ENCODE data around the gene PISD. TPM values are rescaled to one million over a fixed set of nuclear protein-coding genes. Genes with fewer than 3 reads are reported as not detected.

PISD gene
- total RNA-seq, 2 donors from 2014 or later, result 38.0 to 44.6 TPM

DNA sequence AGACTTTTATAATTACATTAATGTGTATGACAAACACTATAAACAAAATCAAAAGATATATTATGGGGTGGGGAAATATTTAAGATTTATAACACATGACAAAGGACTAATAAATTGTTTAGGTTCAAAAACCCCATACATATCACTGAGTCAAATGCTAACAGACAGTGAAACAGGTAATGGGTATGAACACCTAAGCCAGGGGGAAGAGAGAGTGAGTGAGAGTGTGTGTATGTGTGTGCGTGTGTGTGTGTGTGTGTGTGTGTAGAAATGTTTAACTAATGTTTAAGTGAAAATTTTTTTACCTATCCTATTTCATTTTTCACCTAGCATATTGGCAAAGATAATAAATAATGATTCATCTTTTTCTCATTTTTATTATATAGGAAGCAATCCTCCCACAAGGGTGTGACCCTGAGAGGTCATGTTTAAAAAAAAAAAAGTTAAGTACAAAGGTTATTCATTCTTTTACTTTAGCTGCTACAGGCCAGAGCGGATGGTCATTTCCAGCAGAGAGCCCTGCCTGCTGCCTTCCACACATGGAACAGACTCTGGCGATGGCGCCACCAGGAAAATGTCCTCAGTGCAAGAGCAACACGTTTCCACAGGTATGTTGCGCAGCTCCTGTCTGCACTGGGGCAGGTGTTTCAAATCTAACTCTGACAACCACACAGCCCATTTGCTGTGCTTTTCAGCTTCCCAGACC is 72.9 kb downstream of the PISD start:
- DNase-seq (ENCODE audit: low spot score), result peak; percentile 36
- intact Hi-C loops (cut with DNase I), result loop anchor here in 1 of 2 donors (10.0 kb wide), 1 partner anchor 674 kb away; no protein-coding TSS in a partner anchor

DNA sequence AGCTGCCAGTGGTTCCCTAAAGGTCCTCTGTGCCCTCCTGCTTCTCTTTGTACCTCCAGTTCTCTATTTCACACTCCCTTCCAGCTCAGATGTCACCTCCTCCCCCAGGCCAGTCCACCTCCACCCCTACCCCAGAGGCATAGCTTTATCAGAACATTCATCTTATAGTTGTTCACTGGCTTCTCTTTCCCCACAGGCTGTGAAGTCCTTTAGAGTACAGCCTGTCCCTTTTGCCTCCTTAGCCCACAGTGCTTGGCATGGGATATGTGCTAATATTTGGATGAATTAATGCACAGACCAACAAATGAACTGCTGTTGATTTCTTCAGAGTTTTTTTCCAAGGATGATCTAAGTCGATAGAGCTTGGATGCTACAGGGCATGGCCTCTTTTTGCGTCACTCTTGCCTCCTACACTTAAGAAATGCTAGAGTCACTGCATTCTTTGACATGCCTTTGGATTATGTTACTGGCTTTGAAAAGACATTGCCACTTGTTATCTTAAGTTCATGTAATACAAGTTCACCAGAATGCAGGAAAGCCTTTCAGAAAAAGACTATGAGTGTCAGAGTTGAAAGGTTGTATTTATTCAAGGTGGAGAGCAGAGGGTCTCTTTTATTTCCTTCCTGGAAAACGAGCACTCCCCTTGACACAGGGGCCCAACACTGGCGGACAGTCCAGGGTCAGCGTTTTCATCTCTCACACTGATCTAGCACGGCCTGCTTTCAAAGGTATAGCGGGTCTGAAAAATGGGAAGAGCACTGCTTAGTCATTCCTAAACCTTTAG is 75.7 kb downstream of the PISD start:
- intact Hi-C loops (cut with DNase I), result loop anchor here in 1 of 2 donors (10.0 kb wide), 1 partner anchor 672 kb away; no protein-coding TSS in a partner anchor

DNA sequence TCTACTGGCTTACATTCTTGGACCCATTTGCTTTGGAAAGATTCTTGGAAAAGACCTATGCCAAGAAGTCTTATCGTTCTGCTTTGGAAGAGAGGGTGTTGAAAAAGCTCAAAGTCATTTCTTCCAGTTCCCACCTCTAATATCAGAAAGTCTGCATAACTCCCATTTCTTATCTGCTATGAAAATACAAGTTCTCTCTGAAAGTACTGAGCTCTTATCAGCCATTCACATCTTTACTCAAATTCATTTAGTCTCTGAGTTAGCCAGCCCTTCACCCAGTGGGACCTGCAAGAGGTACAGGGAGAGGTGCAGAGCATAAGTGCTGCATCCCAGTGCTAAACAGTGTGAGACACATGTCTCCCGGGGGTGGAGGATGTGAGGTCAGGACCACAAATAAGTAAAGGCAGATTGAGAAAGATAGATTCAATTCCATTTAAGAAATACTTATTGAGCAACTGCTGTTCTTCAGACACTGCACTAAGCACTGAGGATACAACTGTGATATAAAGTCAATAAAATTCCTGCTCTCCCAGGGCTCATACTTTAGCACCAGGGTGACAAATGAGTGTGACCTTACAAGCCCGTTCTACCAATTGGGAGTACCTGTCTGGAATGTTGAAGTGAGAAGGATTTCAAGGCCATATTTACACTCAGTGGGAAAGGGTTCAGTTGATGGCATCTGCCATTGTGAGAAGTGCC is 76.7 kb downstream of the PISD start:
- intact Hi-C loops (cut with DNase I), result loop anchor here in 1 of 2 donors (10.0 kb wide), 1 partner anchor 671 kb away; no protein-coding TSS in a partner anchor
- peak; percentile 67 for DNase-seq (ENCODE audit: low spot score)

More for the DNA sequence above, 75.7 kb downstream of the PISD start:
- peak; percentile 44 for DNase-seq (ENCODE audit: low spot score)

GRCh38 chr22:31584804-31585160 is 77.2 kb downstream of the PISD start:
- intact Hi-C loops (cut with DNase I), result loop anchor here in 1 of 2 donors (10.0 kb wide), 1 partner anchor 670 kb away; no protein-coding TSS in a partner anchor

GRCh38 chr22:31583861-31584485 is 78.0 kb downstream of the PISD start:
- intact Hi-C loops (cut with DNase I), result loop anchor here in 1 of 2 donors (10.0 kb wide), 1 partner anchor 669 kb away; no protein-coding TSS in a partner anchor

More at GRCh38 chr22:31584804-31585160, 77.2 kb downstream of the PISD start:
- no peak for DNase-seq (ENCODE audit: low spot score)

GRCh38 chr22:31579835-31580242 is 82.2 kb downstream of the PISD start:
- peak; percentile 2 for DNase-seq (ENCODE audit: low spot score)
- intact Hi-C loops (cut with DNase I), result loop anchor here in 1 of 2 donors (10.0 kb wide), 1 partner anchor 665 kb away; no protein-coding TSS in a partner anchor

More at GRCh38 chr22:31583861-31584485, 78.0 kb downstream of the PISD start:
- DNase-seq (ENCODE audit: low spot score), result peak; percentile 13

DNA sequence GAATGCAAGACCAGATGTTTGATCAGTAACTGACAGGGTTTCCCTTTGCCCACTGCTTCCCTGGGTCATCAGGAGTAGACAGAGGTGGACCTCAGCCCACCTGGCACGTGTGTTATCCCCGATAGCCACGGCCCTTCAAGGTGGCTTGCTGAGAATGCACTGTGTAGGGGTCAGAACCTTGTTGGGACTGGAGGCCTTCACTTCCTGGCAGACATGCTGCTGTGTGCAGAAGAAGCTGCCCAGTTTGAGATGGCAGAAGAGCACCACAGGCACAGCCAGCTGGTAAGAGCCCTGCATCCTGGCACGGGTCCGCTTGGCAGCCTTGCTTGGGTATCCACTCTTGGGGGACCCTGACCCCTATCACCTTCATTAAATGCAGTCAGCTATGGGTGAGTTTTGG is 83.8 kb downstream of the PISD start:
- intact Hi-C loops (cut with DNase I), result no loop called here
- DNase-seq (ENCODE audit: low spot score), result peak; percentile 40

GRCh38 chr22:31577711-31578110 is 84.3 kb downstream of the PISD start:
- intact Hi-C loops (cut with DNase I), result no loop called here

GRCh38 chr22:31575190-31575589 is 86.8 kb downstream of the PISD start:
- DNase-seq (ENCODE audit: low spot score), result no peak
- intact Hi-C loops (cut with DNase I), result no loop called here

More at GRCh38 chr22:31577711-31578110, 84.3 kb downstream of the PISD start:
- DNase-seq (ENCODE audit: low spot score), result no peak

DNA sequence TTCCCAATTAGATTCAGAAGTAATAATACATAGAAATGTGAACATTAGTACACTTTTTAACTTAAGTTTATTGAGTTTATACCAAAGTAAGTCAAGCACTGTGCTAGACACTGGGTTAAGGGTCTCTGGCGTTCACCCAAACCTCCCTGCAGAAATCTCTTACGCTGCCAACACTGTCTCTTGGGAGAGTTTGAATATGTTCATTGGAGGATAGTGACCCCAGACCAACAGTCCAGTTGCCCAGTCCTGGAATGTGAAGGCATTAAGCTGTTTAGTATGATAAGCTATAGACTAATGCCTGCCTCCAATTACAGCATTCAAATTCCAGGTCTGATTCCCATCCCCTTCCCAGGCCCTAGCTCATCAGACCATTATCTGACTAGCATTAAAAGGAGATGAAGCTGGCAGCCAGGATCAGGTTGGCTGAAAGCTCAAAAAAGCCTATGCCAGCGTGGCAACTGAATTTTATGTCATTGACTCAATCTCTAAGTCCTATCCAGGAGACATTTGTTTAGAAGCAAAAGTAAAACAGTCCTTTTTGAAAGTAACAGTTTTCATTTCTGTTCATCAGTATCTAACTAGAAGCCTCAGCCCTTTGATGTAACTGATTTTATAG is 87.9 kb downstream of the PISD start:
- intact Hi-C loops (cut with DNase I), result no loop called here
- no peak for DNase-seq (ENCODE audit: low spot score)

DNA sequence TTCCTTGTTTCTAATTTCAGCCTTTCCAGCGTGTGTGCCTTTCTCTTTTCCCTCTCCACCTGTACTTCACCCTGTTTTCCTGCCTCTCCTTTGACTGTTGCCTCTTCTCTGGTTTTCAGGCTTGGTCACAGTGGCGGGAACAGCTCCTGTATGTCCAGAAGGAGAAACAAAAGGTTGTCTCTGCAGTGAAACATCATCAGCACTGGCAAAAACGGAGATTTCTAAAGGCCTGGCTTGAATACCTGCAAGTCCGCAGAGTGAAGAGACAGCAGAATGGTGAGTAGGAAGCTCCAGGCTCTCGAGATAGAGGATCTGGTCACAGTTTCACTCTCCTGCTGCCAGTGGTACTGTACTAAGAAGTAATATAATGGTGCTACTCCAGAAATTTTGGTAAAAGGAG is 89.1 kb downstream of the PISD start:
- intact Hi-C loops (cut with DNase I), result no loop called here
- DNase-seq (ENCODE audit: low spot score), result no peak

- intact Hi-C loops (cut with DNase I), result no loop called here
- no peak for DNase-seq (ENCODE audit: low spot score)
Measured at GRCh38 chr22:31569126-31569525, 92.9 kb downstream of the PISD start.

Small RNAs within 50 kb of the gene (microRNA-seq; reads per million reads assigned to microRNA genes)
- gene MIR7109 (ENCODE audit: borderline microRNAs expressed in 2 of 2), result 0 to 0.26 reads per million in 2 donors

Other genes starting within 250 kb of the PISD start
- 10 to 100 TPM; 26.0 to 34.5 TPM for gene EIF4ENIF1, start 172.4 kb downstream of the PISD start, total RNA-seq
- gene SFI1, start 165.7 kb downstream of the PISD start, total RNA-seq, result 10 to 100 TPM; 20.5 to 22.4 TPM
- 10 to 100 TPM; 33.6 to 36.7 TPM for gene PRR14L, start 87.9 kb upstream of the PISD start, total RNA-seq
- 10 to 100 TPM; 20.2 to 25.4 TPM for gene DEPDC5, start 91.8 kb upstream of the PISD start, total RNA-seq